GM19452 (cell line): Measurements from ENCODE around the gene AOAH.

Experiments used
- ATAC-seq: cut with Tn5 transposase; IDR thresholded peaks from one replicate; pipeline ENCODE4 v1.9.1; 2021; ENCODE audit not compliant: unreplicated experiment

AOAH gene

GRCh38 chr7:36723951-36724664 lies at the start of gene AOAH:
AOAH (minus strand) TSS chr7:36724494; CDS start chr7:36724148, 346 bp downstream.
- ATAC-seq: peak; percentile 94

- ATAC-seq: no peak
Observed at GRCh38 chr7:36766451-36766850, 42.2 kb upstream of the AOAH start.

GRCh38 chr7:36765605-36766004 lies 41.3 kb upstream of the AOAH start:
- ATAC-seq: no peak

- no peak for ATAC-seq
Observed at GRCh38 chr7:36764929-36765328, 40.6 kb upstream of the AOAH start.

- ATAC-seq: no peak
Observed at GRCh38 chr7:36763132-36763816, 39.0 kb upstream of the AOAH start.

GRCh38 chr7:36762394-36762793 lies 38.1 kb upstream of the AOAH start:
- ATAC-seq: no peak

GRCh38 chr7:36761835-36762234 lies 37.5 kb upstream of the AOAH start:
- no peak for ATAC-seq

GRCh38 chr7:36760856-36761762 lies 36.8 kb upstream of the AOAH start:
- no peak for ATAC-seq

- no peak for ATAC-seq
Observed at GRCh38 chr7:36758879-36759278, 34.6 kb upstream of the AOAH start.

GRCh38 chr7:36755484-36755883 lies 31.2 kb upstream of the AOAH start:
- no peak for ATAC-seq

GRCh38 chr7:36752026-36752711 lies 27.9 kb upstream of the AOAH start:
- no peak for ATAC-seq

GRCh38 chr7:36750451-36750850 lies 26.2 kb upstream of the AOAH start:
- ATAC-seq: no peak

- no peak for ATAC-seq
Observed at GRCh38 chr7:36749282-36749960, 25.1 kb upstream of the AOAH start.

- no peak for ATAC-seq
Observed at GRCh38 chr7:36748017-36748487, 23.8 kb upstream of the AOAH start.

GRCh38 chr7:36747280-36748016 lies 23.2 kb upstream of the AOAH start:
- no peak for ATAC-seq

GRCh38 chr7:36746347-36746746 lies 22.1 kb upstream of the AOAH start:
- ATAC-seq: no peak

- no peak for ATAC-seq
Observed at GRCh38 chr7:36742911-36743775, 18.8 kb upstream of the AOAH start.

- no peak for ATAC-seq
Observed at GRCh38 chr7:36741866-36742265, 17.6 kb upstream of the AOAH start.

GRCh38 chr7:36739351-36739750 lies 15.1 kb upstream of the AOAH start:
- no peak for ATAC-seq
